Osteocyte (in vitro differentiated cells): ENCODE measurements around the gene CCDC60. TPM values are rescaled to one million over a fixed set of nuclear protein-coding genes. Genes with fewer than 3 reads are reported as not detected.

Experiments used
- DNase-seq: peaks from one replicate; pipeline ENCODE4 v3.0.0; 2021; ENCODE audit warnings: mixed read lengths; ENCODE audit not compliant: unreplicated experiment; ENCODE audit errors: extremely low spot score
- H3K27ac Mint-ChIP-seq: one replicate; pipeline ENCODE4 v1.8.0; 2021; ENCODE audit warnings: mild to moderate bottlenecking, mixed read lengths; ENCODE audit not compliant: unreplicated experiment
- H3K27me3 Mint-ChIP-seq: one replicate; pipeline ENCODE4 v1.8.0; 2021; ENCODE audit warnings: mixed read lengths; ENCODE audit not compliant: unreplicated experiment
- H3K36me3 Mint-ChIP-seq: one replicate; pipeline ENCODE4 v1.8.0; 2021; ENCODE audit warnings: mixed read lengths; ENCODE audit not compliant: unreplicated experiment
- H3K4me1 Mint-ChIP-seq: one replicate; pipeline ENCODE4 v1.8.0; 2021; ENCODE audit warnings: mixed read lengths; ENCODE audit not compliant: unreplicated experiment
- H3K4me3 Mint-ChIP-seq: one replicate; pipeline ENCODE4 v1.8.0; 2021; ENCODE audit warnings: mild to moderate bottlenecking, moderate library complexity, mixed read lengths; ENCODE audit not compliant: unreplicated experiment
- H3K9me3 Mint-ChIP-seq: one replicate; pipeline ENCODE4 v1.8.0; 2021; ENCODE audit warnings: mixed read lengths; ENCODE audit not compliant: unreplicated experiment
- CTCF ChIP-seq: fragments of 200-600 bp; sonication (generic); IDR thresholded peaks from 2 replicates; pipeline ENCODE4 v1.5.0; 2021; ENCODE audit warnings: antibody characterized with exemption, mild to moderate bottlenecking, moderate library complexity
- total RNA-seq: library from RNA; stranded (reverse); gene quantifications from 2 replicates; pipeline ENCODE4 v1.2.1, GENCODE V29; 2021

CCDC60 gene
- total RNA-seq, 1 donor from 2014 or later = not detected

GRCh38 chr12:119448611-119449131 is 114.1 kb downstream of the CCDC60 start:
- no peaks in the 10 kb centered on the region for H3K4me1 Mint-ChIP-seq
- H3K27me3 Mint-ChIP-seq = no peaks in the 10 kb centered on the region
- no peak for TF ChIP-seq CTCF
- no peak overlapping the region for H3K4me3 Mint-ChIP-seq
- H3K9me3 Mint-ChIP-seq = peaks cover 13% of the 10 kb centered on the region
- no peak overlapping the region for H3K27ac Mint-ChIP-seq
- no peak for DNase-seq
- no peaks in the 10 kb centered on the region for H3K36me3 Mint-ChIP-seq

- Mint-ChIP-seq H3K36me3 (no peaks in the 10 kb centered on the region), H3K9me3 (peaks cover 22% of the 10 kb centered on the region), H3K27ac (no peak overlapping the region), H3K4me3 (no peak overlapping the region), H3K4me1 (no peaks in the 10 kb centered on the region), H3K27me3 (no peaks in the 10 kb centered on the region)
- no peak for DNase-seq
- TF ChIP-seq CTCF = no peak
These were observed 116.2 kb downstream of the CCDC60 start for GRCh38 chr12:119450771-119451170.

- Mint-ChIP-seq H3K27me3 (no peaks in the 10 kb centered on the region), H3K4me3 (no peak overlapping the region), H3K4me1 (no peaks in the 10 kb centered on the region), H3K9me3 (peaks cover 33% of the 10 kb centered on the region), H3K36me3 (no peaks in the 10 kb centered on the region), H3K27ac (no peak overlapping the region)
- TF ChIP-seq CTCF = no peak
- DNase-seq = no peak
These were observed 122.3 kb downstream of the CCDC60 start for GRCh38 chr12:119456824-119457223.

- Mint-ChIP-seq H3K4me1 (no peaks in the 10 kb centered on the region), H3K36me3 (no peaks in the 10 kb centered on the region), H3K27ac (no peak overlapping the region), H3K27me3 (no peaks in the 10 kb centered on the region), H3K9me3 (peaks cover 33% of the 10 kb centered on the region), H3K4me3 (no peak overlapping the region)
- no peak for DNase-seq
- TF ChIP-seq CTCF = no peak
These were observed 122.7 kb downstream of the CCDC60 start for GRCh38 chr12:119457271-119457670.

GRCh38 chr12:119459481-119459880 is 125.0 kb downstream of the CCDC60 start:
- no peak overlapping the region for H3K4me3 Mint-ChIP-seq
- H3K27me3 Mint-ChIP-seq = no peaks in the 10 kb centered on the region
- TF ChIP-seq CTCF = no peak
- H3K4me1 Mint-ChIP-seq = no peaks in the 10 kb centered on the region
- H3K9me3 Mint-ChIP-seq = peaks cover 29% of the 10 kb centered on the region
- no peak overlapping the region for H3K27ac Mint-ChIP-seq
- no peaks in the 10 kb centered on the region for H3K36me3 Mint-ChIP-seq
- DNase-seq = no peak
